Caco-2 (cell line): ENCODE data around the gene HRG. TPM values are rescaled to one million over a fixed set of nuclear protein-coding genes. Genes with fewer than 3 reads are reported as not detected.

Source experiments
- BruUV-seq: library from RNA; stranded (reverse); fragments of 400-500 nt; replicated peaks from 2 replicates; lab custom pipeline; 2021; lab: Mats Ljungman, UMichigan
- CTCF ChIA-PET: fragments of 300-600 bp; sonication (Branson Sonifier 250); formaldehyde crosslinking; loops from one replicate; lab custom pipeline; 2022; ENCODE audit warnings: antibody characterized with exemption; lab: Charles Lee
- POLR2A ChIA-PET: fragments of 300-600 bp; sonication (Branson Sonifier 250); formaldehyde crosslinking; loops from one replicate; lab custom pipeline; 2022; ENCODE audit warnings: antibody characterized with exemption; lab: Charles Lee
- DNase-seq, 2 experiments: peaks; one replicate each; pipeline versions ENCODE4 v3.0.0 to v3.0.0-alpha.2; 2020 to 2022
- H3K27me3 ChIP-seq: replicated peaks from 2 replicates; pipeline ENCODE4 v1.6.0; 2011; ENCODE audit warnings: low read length; ENCODE audit not compliant: control insufficient read depth, insufficient read depth
- H3K36me3 ChIP-seq: 2 replicates; pipeline ENCODE4 v1.5.1; 2011; ENCODE audit warnings: low read length; ENCODE audit not compliant: control insufficient read depth, insufficient read depth
- H3K4me1 ChIP-seq: fragments of 250-450 bp; sonication (Bioruptor Pico); 2 replicates; pipeline ENCODE4 v1.5.1; 2020; ENCODE audit warnings: mild to moderate bottlenecking
- H3K4me3 ChIP-seq: 2 replicates; pipeline ENCODE4 v1.5.1; 2011; ENCODE audit warnings: low read depth, mild to moderate bottlenecking, control low read depth, low read length
- H3K9me3 ChIP-seq: fragments of 250-450 bp; sonication (Bioruptor Pico); 2 replicates; pipeline ENCODE4 v1.5.1; 2020; ENCODE audit warnings: mild to moderate bottlenecking, moderate library complexity
- H3K27ac Mint-ChIP-seq: one replicate; pipeline ENCODE4 v1.8.0; 2022; ENCODE audit warnings: mixed read lengths; ENCODE audit not compliant: unreplicated experiment
- H3K27me3 Mint-ChIP-seq: one replicate; pipeline ENCODE4 v1.8.0; 2022; ENCODE audit warnings: mixed read lengths; ENCODE audit not compliant: insufficient read depth, unreplicated experiment
- H3K36me3 Mint-ChIP-seq: one replicate; pipeline ENCODE4 v1.8.0; 2022; ENCODE audit warnings: mild to moderate bottlenecking, mixed read lengths; ENCODE audit not compliant: insufficient read depth, unreplicated experiment
- H3K4me1 Mint-ChIP-seq: one replicate; pipeline ENCODE4 v1.8.0; 2022; ENCODE audit warnings: low read depth, mixed read lengths; ENCODE audit not compliant: unreplicated experiment
- H3K4me3 Mint-ChIP-seq: one replicate; pipeline ENCODE4 v1.8.0; 2022; ENCODE audit warnings: mild to moderate bottlenecking, moderate library complexity, mixed read lengths; ENCODE audit not compliant: unreplicated experiment
- H3K9me3 Mint-ChIP-seq: one replicate; pipeline ENCODE4 v1.8.0; 2022; ENCODE audit warnings: mixed read lengths; ENCODE audit not compliant: unreplicated experiment
- CTCF ChIP-seq, 2 experiments: fragments of 200-600 bp in 1 of 2; IDR thresholded peaks; 1 replicate in 1 of 2; 2 replicates in 1 of 2; pipeline versions ENCODE4 v1.5.1 to v1.8.0; 2011 to 2022; ENCODE audit warnings: antibody characterized with exemption in 1 of 2, control low read depth in 1 of 2, inconsistent platforms in 1 of 2, low read depth in 1 of 2, low read length in 1 of 2, mild to moderate bottlenecking in 1 of 2, moderate library complexity in 1 of 2; ENCODE audit not compliant: insufficient read depth in 1 of 2, severe bottlenecking in 1 of 2, unreplicated experiment in 1 of 2
- intact Hi-C: fragments of 100-400 bp; cut with micrococcal nuclease; formaldehyde crosslinking; loops from one replicate; pipeline ENCODE4 v1.10.0; 2022; ENCODE audit not compliant: unreplicated experiment
- total RNA-seq: library from RNA; stranded (reverse); gene quantifications from 2 replicates; pipeline ENCODE4 v1.2.3, GENCODE V29; 2022

HRG gene
- total RNA-seq, 1 experiment from 2014 or later: not detected

GRCh38 chr3:186678604-186679003, 12.8 kb downstream of the HRG start:
- Mint-ChIP-seq H3K27me3 (no peaks in the 10 kb centered on the region), H3K9me3 (peaks cover 15% of the 10 kb centered on the region), H3K27ac (no peak overlapping the region), H3K36me3 (no peaks in the 10 kb centered on the region), H3K4me1 (peaks cover 14% of the 10 kb centered on the region), H3K4me3 (no peak overlapping the region)
- H3K4me1 ChIP-seq: peaks cover 12% of the 10 kb centered on the region
- no peak for TF ChIP-seq CTCF (IDR thresholded peaks at IDR 0.05; ENCODE audit: insufficient read depth in 1 of 2, low read depth in 1 of 2, low read length in 1 of 2, severe bottlenecking in 1 of 2, unreplicated experiment in 1 of 2)
- no TSS peak for BruUV-seq
- intact Hi-C loops: no loop called here
- no peaks in the 10 kb centered on the region for H3K9me3 ChIP-seq
- no peaks in the 10 kb centered on the region for H3K27me3 ChIP-seq
- no peaks in the 10 kb centered on the region for H3K36me3 ChIP-seq
- CTCF ChIA-PET: no interaction called here
- no peak for DNase-seq
- H3K4me3 ChIP-seq: no peak overlapping the region
- POLR2A ChIA-PET: no interaction called here

- no peak for DNase-seq
- POLR2A ChIA-PET: no interaction called here
- no peaks in the 10 kb centered on the region for H3K27me3 ChIP-seq
- Mint-ChIP-seq H3K36me3 (no peaks in the 10 kb centered on the region), H3K27me3 (no peaks in the 10 kb centered on the region), H3K4me1 (peaks cover 14% of the 10 kb centered on the region), H3K9me3 (peaks cover 15% of the 10 kb centered on the region), H3K4me3 (no peak overlapping the region), H3K27ac (no peak overlapping the region)
- no peak for TF ChIP-seq CTCF (IDR thresholded peaks at IDR 0.05; ENCODE audit: insufficient read depth in 1 of 2, low read depth in 1 of 2, low read length in 1 of 2, severe bottlenecking in 1 of 2, unreplicated experiment in 1 of 2)
- H3K36me3 ChIP-seq: no peaks in the 10 kb centered on the region
- no TSS peak for BruUV-seq
- intact Hi-C loops: no loop called here
- peaks cover 17% of the 10 kb centered on the region for H3K4me1 ChIP-seq
- H3K4me3 ChIP-seq: no peak overlapping the region
- H3K9me3 ChIP-seq: no peaks in the 10 kb centered on the region
- CTCF ChIA-PET: no interaction called here
Observed at GRCh38 chr3:186679151-186679550, 13.3 kb downstream of the HRG start.

- POLR2A ChIA-PET: no interaction called here
Observed at GRCh38 chr3:186680869-186681268, 15.1 kb downstream of the HRG start.

More at GRCh38 chr3:186680869-186681268, 15.1 kb downstream of the HRG start:
- no peak overlapping the region for H3K4me3 Mint-ChIP-seq
- no peaks in the 10 kb centered on the region for H3K27me3 Mint-ChIP-seq
- Histone ChIP-seq H3K4me1 (peaks cover 17% of the 10 kb centered on the region), H3K9me3 (no peaks in the 10 kb centered on the region; the same call in 1 of the 2 replicates), H3K36me3 (no peaks in the 10 kb centered on the region), H3K27me3 (no peaks in the 10 kb centered on the region), H3K4me3 (no peak overlapping the region)
- intact Hi-C loops: no loop called here
- H3K27ac Mint-ChIP-seq: no peak overlapping the region
- H3K9me3 Mint-ChIP-seq: peaks cover 26% of the 10 kb centered on the region
- TF ChIP-seq CTCF (IDR thresholded peaks at IDR 0.05; ENCODE audit: insufficient read depth in 1 of 2, low read depth in 1 of 2, low read length in 1 of 2, severe bottlenecking in 1 of 2, unreplicated experiment in 1 of 2): no peak
- H3K4me1 Mint-ChIP-seq: peaks cover 14% of the 10 kb centered on the region
- no TSS peak for BruUV-seq
- CTCF ChIA-PET: no interaction called here
- DNase-seq: no peak
- no peaks in the 10 kb centered on the region for H3K36me3 Mint-ChIP-seq
